HEK293 (cell line): Measurements from ENCODE around the gene XYLT2.

Experiments
- EGR2 ChIP-seq: fragments of 450-650 bp; formaldehyde crosslinking; IDR thresholded peaks from 2 replicates; pipeline ENCODE4 v1.5.1; 2016; ENCODE audit warnings: low read depth, missing biosample characterization, missing genetic modification characterization
- GLI2 ChIP-seq: fragments of 450-650 bp; formaldehyde crosslinking; IDR thresholded peaks from 2 replicates; pipeline ENCODE4; 2017; ENCODE audit warnings: missing biosample characterization, missing genetic modification characterization, low read depth, borderline replicate concordance
- GLIS2 ChIP-seq: fragments of 450-650 bp; formaldehyde crosslinking; IDR thresholded peaks from 2 replicates; pipeline ENCODE4 v1.5.1; 2016; ENCODE audit warnings: missing biosample characterization, missing genetic modification characterization
- KLF1 ChIP-seq: fragments of 450-650 bp; formaldehyde crosslinking; IDR thresholded peaks from 2 replicates; pipeline ENCODE4 v1.5.1; 2016; ENCODE audit warnings: missing biosample characterization, missing genetic modification characterization
- KLF8 ChIP-seq: fragments of 450-650 bp; formaldehyde crosslinking; IDR thresholded peaks from 2 replicates; pipeline ENCODE4 v1.5.1; 2016; ENCODE audit warnings: missing biosample characterization, missing genetic modification characterization
- MEIS1 ChIP-seq: sonication (generic); formaldehyde crosslinking; IDR thresholded peaks from 2 replicates; pipeline ENCODE4 v1.8.1; 2022; ENCODE audit warnings: missing genetic modification reagents, mild to moderate bottlenecking, borderline replicate concordance
- REPIN1 ChIP-seq: fragments of 450-650 bp; formaldehyde crosslinking; IDR thresholded peaks from 2 replicates; pipeline ENCODE4 v1.5.1; 2017; ENCODE audit warnings: missing biosample characterization, missing genetic modification characterization, low read depth
- SCRT1 ChIP-seq: fragments of 450-650 bp; formaldehyde crosslinking; IDR thresholded peaks from 2 replicates; pipeline ENCODE4 v1.5.1; 2016; ENCODE audit warnings: missing biosample characterization, missing genetic modification characterization, borderline replicate concordance
- ZFHX2 ChIP-seq: fragments of 450-650 bp; formaldehyde crosslinking; conservative IDR thresholded peaks from 2 replicates; pipeline ENCODE4 v1.5.1; 2016; ENCODE audit warnings: missing biosample characterization, missing genetic modification characterization
- ZNF133 ChIP-seq: fragments of 450-650 bp; formaldehyde crosslinking; IDR thresholded peaks from 2 replicates; pipeline ENCODE4 v1.5.1; 2016; ENCODE audit warnings: missing biosample characterization, missing genetic modification characterization
- ZNF184 ChIP-seq: fragments of 450-650 bp; IDR thresholded peaks from 2 replicates; pipeline ENCODE4 v1.5.1; 2018; ENCODE audit warnings: missing biosample characterization, mild to moderate bottlenecking, missing genetic modification characterization
- ZNF19 ChIP-seq: fragments of 450-650 bp; formaldehyde crosslinking; IDR thresholded peaks from 2 replicates; pipeline ENCODE4; 2016; ENCODE audit warnings: missing biosample characterization, missing genetic modification characterization, low read depth
- ZNF2 ChIP-seq: fragments of 450-650 bp; formaldehyde crosslinking; IDR thresholded peaks from 2 replicates; pipeline ENCODE4 v1.5.1; 2016; ENCODE audit warnings: missing biosample characterization, missing genetic modification characterization
- ZNF274 ChIP-seq, 2 experiments: fragments of 200-500 bp in 1 of 2; fragments of 450-650 bp in 1 of 2; sonication (Bioruptor generic) in 1 of 2; formaldehyde crosslinking in 1 of 2; IDR thresholded peaks; 2 replicates each; pipeline versions ENCODE4 v1.5.1 to v1.6.1; 2014 to 2016; ENCODE audit warnings: borderline replicate concordance in 1 of 2, inconsistent platforms in 1 of 2, low read length in 1 of 2, missing biosample characterization in 1 of 2, missing genetic modification characterization in 1 of 2
- ZNF311 ChIP-seq: fragments of 450-650 bp; formaldehyde crosslinking; IDR thresholded peaks from 2 replicates; pipeline ENCODE4 v1.5.1; 2017; ENCODE audit warnings: missing biosample characterization, missing genetic modification characterization, borderline replicate concordance
- ZNF473 ChIP-seq: fragments of 450-650 bp; formaldehyde crosslinking; IDR thresholded peaks from 2 replicates; pipeline ENCODE4 v1.5.1; 2017; ENCODE audit warnings: missing biosample characterization, missing genetic modification characterization
- ZNF521 ChIP-seq: fragments of 450-650 bp; formaldehyde crosslinking; IDR thresholded peaks from 2 replicates; pipeline ENCODE4 v1.5.1; 2017; ENCODE audit warnings: missing biosample characterization, mild to moderate bottlenecking, missing genetic modification characterization
- ZNF530 ChIP-seq: fragments of 450-650 bp; formaldehyde crosslinking; IDR thresholded peaks from 2 replicates; pipeline ENCODE4 v1.5.1; 2016; ENCODE audit warnings: low read depth, missing biosample characterization, missing genetic modification characterization
- ZNF549 ChIP-seq: fragments of 450-650 bp; IDR thresholded peaks from 2 replicates; pipeline ENCODE4 v1.5.1; 2018; ENCODE audit warnings: missing biosample characterization, missing genetic modification characterization, mild to moderate bottlenecking, inconsistent platforms, moderate library complexity
- ZNF558 ChIP-seq: fragments of 450-650 bp; formaldehyde crosslinking; IDR thresholded peaks from 2 replicates; pipeline ENCODE4 v1.5.1; 2016; ENCODE audit warnings: missing biosample characterization, missing genetic modification characterization
- ZNF626 ChIP-seq: fragments of 450-650 bp; sonication (Bioruptor Pico); formaldehyde crosslinking; IDR thresholded peaks from 2 replicates; pipeline ENCODE4 v1.5.1; 2018; ENCODE audit warnings: missing biosample characterization, missing genetic modification characterization, inconsistent platforms
- ZNF658 ChIP-seq: fragments of 450-650 bp; formaldehyde crosslinking; IDR thresholded peaks from 2 replicates; pipeline ENCODE4; 2016; ENCODE audit warnings: missing biosample characterization, missing genetic modification characterization
- ZNF843 ChIP-seq: fragments of 450-650 bp; formaldehyde crosslinking; IDR thresholded peaks from 2 replicates; pipeline ENCODE4 v1.5.1; 2016; ENCODE audit warnings: missing biosample characterization, missing genetic modification characterization
- TF ChIP-seq, protein P1 (sequence below): fragments of 450-650 bp; formaldehyde crosslinking; IDR thresholded peaks from 2 replicates; pipeline ENCODE4 v1.5.1; 2016; ENCODE audit warnings: missing biosample characterization, missing genetic modification characterization, borderline replicate concordance
- TF ChIP-seq, protein P2 (sequence below): fragments of 450-650 bp; formaldehyde crosslinking; IDR thresholded peaks from 2 replicates; pipeline ENCODE4 v1.5.1; 2016; ENCODE audit warnings: missing biosample characterization, missing genetic modification characterization
- TF ChIP-seq, protein P3 (sequence below): fragments of 450-650 bp; formaldehyde crosslinking; IDR thresholded peaks from 2 replicates; pipeline ENCODE4 v1.5.1; 2016; ENCODE audit warnings: missing biosample characterization, missing genetic modification characterization
- TF ChIP-seq, protein P4 (sequence below): fragments of 450-650 bp; formaldehyde crosslinking; IDR thresholded peaks from 2 replicates; pipeline ENCODE4 v1.5.1; 2017; ENCODE audit warnings: missing biosample characterization, missing genetic modification characterization
- TF ChIP-seq, protein P5 (sequence below): fragments of 450-650 bp; formaldehyde crosslinking; conservative IDR thresholded peaks from 2 replicates; pipeline ENCODE4 v1.5.1; 2016; ENCODE audit warnings: low read depth, missing biosample characterization, missing genetic modification characterization

XYLT2 gene

DNA sequence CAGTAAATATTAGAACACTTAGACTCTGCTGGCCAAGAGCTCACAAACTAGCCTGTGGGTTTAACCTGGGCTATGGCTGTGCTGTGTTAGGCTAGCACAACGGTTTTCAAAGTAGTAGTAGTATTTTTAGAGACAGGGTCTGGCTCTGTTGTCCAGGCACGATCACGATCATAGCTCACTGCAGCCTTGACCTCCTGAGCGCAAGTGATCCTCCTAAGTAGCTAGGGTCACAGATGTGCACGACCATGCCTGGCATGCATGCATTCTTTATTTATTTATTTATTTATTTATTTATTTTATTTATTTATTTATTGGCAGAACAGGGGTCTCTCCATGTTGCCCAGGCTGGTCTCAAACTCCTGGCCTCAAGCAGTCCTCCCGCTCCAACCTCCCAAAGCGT is 16.7 kb downstream of the XYLT2 start (continued):
- TF ChIP-seq, protein P1, sequence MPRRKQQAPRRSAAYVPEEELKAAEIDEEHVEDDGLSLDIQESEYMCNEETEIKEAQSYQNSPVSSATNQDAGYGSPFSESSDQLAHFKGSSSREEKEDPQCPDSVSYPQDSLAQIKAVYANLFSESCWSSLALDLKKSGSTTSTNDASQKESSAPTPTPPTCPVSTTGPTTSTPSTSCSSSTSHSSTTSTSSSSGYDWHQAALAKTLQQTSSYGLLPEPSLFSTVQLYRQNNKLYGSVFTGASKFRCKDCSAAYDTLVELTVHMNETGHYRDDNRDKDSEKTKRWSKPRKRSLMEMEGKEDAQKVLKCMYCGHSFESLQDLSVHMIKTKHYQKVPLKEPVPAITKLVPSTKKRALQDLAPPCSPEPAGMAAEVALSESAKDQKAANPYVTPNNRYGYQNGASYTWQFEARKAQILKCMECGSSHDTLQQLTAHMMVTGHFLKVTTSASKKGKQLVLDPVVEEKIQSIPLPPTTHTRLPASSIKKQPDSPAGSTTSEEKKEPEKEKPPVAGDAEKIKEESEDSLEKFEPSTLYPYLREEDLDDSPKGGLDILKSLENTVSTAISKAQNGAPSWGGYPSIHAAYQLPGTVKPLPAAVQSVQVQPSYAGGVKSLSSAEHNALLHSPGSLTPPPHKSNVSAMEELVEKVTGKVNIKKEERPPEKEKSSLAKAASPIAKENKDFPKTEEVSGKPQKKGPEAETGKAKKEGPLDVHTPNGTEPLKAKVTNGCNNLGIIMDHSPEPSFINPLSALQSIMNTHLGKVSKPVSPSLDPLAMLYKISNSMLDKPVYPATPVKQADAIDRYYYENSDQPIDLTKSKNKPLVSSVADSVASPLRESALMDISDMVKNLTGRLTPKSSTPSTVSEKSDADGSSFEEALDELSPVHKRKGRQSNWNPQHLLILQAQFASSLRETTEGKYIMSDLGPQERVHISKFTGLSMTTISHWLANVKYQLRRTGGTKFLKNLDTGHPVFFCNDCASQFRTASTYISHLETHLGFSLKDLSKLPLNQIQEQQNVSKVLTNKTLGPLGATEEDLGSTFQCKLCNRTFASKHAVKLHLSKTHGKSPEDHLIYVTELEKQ = no peak
- TF ChIP-seq ZNF558 (tag by site-specific recombination) = peak; percentile 63; the same call in 1 of the 2 replicates
- no peak for TF ChIP-seq ZNF19 (tag by site-specific recombination)
- no peak for TF ChIP-seq ZNF521 (tag by site-specific recombination)
- peak; percentile 41; the same call in 1 of the 2 replicates for TF ChIP-seq GLI2 (tag by site-specific recombination)
- TF ChIP-seq, protein P2, sequence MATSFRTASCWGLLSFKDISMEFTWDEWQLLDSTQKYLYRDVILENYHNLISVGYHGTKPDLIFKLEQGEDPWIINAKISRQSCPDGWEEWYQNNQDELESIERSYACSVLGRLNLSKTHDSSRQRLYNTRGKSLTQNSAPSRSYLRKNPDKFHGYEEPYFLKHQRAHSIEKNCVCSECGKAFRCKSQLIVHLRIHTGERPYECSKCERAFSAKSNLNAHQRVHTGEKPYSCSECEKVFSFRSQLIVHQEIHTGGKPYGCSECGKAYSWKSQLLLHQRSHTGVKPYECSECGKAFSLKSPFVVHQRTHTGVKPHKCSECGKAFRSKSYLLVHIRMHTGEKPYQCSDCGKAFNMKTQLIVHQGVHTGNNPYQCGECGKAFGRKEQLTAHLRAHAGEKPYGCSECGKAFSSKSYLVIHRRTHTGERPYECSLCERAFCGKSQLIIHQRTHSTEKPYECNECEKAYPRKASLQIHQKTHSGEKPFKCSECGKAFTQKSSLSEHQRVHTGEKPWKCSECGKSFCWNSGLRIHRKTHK (tag by site-specific recombination) = no peak
- TF ChIP-seq, protein P3, sequence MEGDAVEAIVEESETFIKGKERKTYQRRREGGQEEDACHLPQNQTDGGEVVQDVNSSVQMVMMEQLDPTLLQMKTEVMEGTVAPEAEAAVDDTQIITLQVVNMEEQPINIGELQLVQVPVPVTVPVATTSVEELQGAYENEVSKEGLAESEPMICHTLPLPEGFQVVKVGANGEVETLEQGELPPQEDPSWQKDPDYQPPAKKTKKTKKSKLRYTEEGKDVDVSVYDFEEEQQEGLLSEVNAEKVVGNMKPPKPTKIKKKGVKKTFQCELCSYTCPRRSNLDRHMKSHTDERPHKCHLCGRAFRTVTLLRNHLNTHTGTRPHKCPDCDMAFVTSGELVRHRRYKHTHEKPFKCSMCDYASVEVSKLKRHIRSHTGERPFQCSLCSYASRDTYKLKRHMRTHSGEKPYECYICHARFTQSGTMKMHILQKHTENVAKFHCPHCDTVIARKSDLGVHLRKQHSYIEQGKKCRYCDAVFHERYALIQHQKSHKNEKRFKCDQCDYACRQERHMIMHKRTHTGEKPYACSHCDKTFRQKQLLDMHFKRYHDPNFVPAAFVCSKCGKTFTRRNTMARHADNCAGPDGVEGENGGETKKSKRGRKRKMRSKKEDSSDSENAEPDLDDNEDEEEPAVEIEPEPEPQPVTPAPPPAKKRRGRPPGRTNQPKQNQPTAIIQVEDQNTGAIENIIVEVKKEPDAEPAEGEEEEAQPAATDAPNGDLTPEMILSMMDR (tag by site-specific recombination) = no peak
- no peak for TF ChIP-seq ZNF843 (tag by site-specific recombination)
- TF ChIP-seq ZNF311 (tag by site-specific recombination) = no peak
- no peak for TF ChIP-seq ZNF549 (tag by site-specific recombination)
- TF ChIP-seq ZNF473 (tag by site-specific recombination) = no peak
- no peak for TF ChIP-seq SCRT1
- no peak for TF ChIP-seq REPIN1 (tag by site-specific recombination)
- TF ChIP-seq ZFHX2 (tag by site-specific recombination) = no peak
- no peak for TF ChIP-seq ZNF133 (tag by site-specific recombination)
- TF ChIP-seq, protein P4, sequence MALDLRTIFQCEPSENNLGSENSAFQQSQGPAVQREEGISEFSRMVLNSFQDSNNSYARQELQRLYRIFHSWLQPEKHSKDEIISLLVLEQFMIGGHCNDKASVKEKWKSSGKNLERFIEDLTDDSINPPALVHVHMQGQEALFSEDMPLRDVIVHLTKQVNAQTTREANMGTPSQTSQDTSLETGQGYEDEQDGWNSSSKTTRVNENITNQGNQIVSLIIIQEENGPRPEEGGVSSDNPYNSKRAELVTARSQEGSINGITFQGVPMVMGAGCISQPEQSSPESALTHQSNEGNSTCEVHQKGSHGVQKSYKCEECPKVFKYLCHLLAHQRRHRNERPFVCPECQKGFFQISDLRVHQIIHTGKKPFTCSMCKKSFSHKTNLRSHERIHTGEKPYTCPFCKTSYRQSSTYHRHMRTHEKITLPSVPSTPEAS = no peak
- no peak for TF ChIP-seq ZNF2
- TF ChIP-seq, protein P5, sequence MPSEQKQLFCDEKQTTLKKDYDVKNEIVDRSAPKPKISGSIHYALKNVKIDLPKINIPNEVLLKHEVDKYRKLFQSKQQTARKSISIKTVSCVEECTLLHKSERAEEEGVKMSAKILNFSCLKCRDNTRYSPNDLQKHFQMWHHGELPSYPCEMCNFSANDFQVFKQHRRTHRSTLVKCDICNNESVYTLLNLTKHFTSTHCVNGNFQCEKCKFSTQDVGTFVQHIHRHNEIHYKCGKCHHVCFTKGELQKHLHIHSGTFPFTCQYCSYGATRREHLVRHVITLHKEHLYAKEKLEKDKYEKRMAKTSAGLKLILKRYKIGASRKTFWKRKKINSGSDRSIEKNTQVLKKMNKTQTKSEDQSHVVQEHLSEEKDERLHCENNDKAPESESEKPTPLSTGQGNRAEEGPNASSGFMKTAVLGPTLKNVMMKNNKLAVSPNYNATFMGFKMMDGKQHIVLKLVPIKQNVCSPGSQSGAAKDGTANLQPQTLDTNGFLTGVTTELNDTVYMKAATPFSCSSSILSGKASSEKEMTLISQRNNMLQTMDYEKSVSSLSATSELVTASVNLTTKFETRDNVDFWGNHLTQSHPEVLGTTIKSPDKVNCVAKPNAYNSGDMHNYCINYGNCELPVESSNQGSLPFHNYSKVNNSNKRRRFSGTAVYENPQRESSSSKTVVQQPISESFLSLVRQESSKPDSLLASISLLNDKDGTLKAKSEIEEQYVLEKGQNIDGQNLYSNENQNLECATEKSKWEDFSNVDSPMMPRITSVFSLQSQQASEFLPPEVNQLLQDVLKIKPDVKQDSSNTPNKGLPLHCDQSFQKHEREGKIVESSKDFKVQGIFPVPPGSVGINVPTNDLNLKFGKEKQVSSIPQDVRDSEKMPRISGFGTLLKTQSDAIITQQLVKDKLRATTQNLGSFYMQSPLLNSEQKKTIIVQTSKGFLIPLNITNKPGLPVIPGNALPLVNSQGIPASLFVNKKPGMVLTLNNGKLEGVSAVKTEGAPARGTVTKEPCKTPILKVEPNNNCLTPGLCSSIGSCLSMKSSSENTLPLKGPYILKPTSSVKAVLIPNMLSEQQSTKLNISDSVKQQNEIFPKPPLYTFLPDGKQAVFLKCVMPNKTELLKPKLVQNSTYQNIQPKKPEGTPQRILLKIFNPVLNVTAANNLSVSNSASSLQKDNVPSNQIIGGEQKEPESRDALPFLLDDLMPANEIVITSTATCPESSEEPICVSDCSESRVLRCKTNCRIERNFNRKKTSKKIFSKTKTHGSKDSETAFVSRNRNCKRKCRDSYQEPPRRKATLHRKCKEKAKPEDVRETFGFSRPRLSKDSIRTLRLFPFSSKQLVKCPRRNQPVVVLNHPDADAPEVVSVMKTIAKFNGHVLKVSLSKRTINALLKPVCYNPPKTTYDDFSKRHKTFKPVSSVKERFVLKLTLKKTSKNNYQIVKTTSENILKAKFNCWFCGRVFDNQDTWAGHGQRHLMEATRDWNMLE (tag by site-specific recombination) = peak; percentile 86
- TF ChIP-seq KLF8 (tag by site-specific recombination) = no peak
- peak; percentile 41; the same call in 1 of the 2 replicates for TF ChIP-seq ZNF530 (tag by site-specific recombination)
- no peak for TF ChIP-seq ZNF184
- no peak for TF ChIP-seq GLIS2 (tag by site-specific recombination)
- no peak for TF ChIP-seq MEIS1 (CRISPR knock-in tag)
- TF ChIP-seq ZNF658 = no peak
- no peak for TF ChIP-seq KLF1 (tag by site-specific recombination)
- TF ChIP-seq ZNF274 (IDR thresholded peaks at IDR 0.05; ENCODE audit: low read length) = no peak
- no peak for TF ChIP-seq ZNF274 (tag by site-specific recombination; IDR thresholded peaks at IDR 0.05; ENCODE audit: borderline replicate concordance)
- no peak for TF ChIP-seq ZNF626 (tag by site-specific recombination)
- no peak for TF ChIP-seq EGR2 (tag by site-specific recombination)
